B cell (primary cell): ENCODE results near the gene NPHS1. TPM values are rescaled to one million over a fixed set of nuclear protein-coding genes. Genes with fewer than 3 reads are reported as not detected.

ENCODE experiments used
- ATAC-seq: fragments of 200-7000 bp; cut with Tn5 transposase; one replicate; pipeline ENCODE4 v1.10.0; 2021; ENCODE audit warnings: low read depth, mild to moderate bottlenecking, moderate number of reproducible peaks, moderate library complexity
- CTCF ChIA-PET: fragments of 350-600 bp; sonication (Branson Sonifier 250); formaldehyde crosslinking; loops from one replicate; lab custom pipeline; 2021; ENCODE audit warnings: antibody characterized with exemption, inconsistent platforms; lab: Charles Lee
- POLR2A ChIA-PET: fragments of 350-600 bp; sonication (Branson Sonifier 250); formaldehyde crosslinking; loops from one replicate; lab custom pipeline; 2021; ENCODE audit warnings: antibody characterized with exemption; lab: Charles Lee
- DNase-seq: peaks from one replicate; pipeline ENCODE4 v3.0.0; 2013
- H2AFZ ChIP-seq: 2 replicates; pipeline ENCODE4 v1.6.1; 2012; ENCODE audit warnings: mild to moderate bottlenecking, low read depth, low read length; ENCODE audit not compliant: insufficient read depth, poor library complexity, severe bottlenecking
- H3K27ac ChIP-seq, 2 donors: 1 replicate in 1 of 2; 2 replicates in 1 of 2; pipeline ENCODE4 v1.5.1; 2012 to 2013; ENCODE audit warnings: low read length in 2 of 2, mild to moderate bottlenecking in 2 of 2, moderate library complexity in 1 of 2
- H3K27me3 ChIP-seq, 4 experiments: fragments of 200-600 bp in 1 of 4; sonication (generic) in 1 of 4; replicated peaks in 1 of 4; 1 replicate in 2 of 4; 2 replicates in 2 of 4; pipeline versions ENCODE4 v1.6.1 to v1.7.0; 2013 to 2016; ENCODE audit warnings: low read length in 3 of 4, mild to moderate bottlenecking in 2 of 4, mixed read lengths in 1 of 4, moderate library complexity in 1 of 4; ENCODE audit not compliant: insufficient read depth in 4 of 4, control insufficient read depth in 3 of 4; ENCODE audit errors: control extremely low read depth in 1 of 4
- H3K36me3 ChIP-seq, 2 experiments: replicated peaks in 1 of 2; 1 replicate in 1 of 2; 2 replicates in 1 of 2; pipeline versions ENCODE4 v1.6.1 to v1.7.1; 2013; ENCODE audit warnings: low read length in 1 of 2; ENCODE audit not compliant: insufficient read depth in 2 of 2, control insufficient read depth in 1 of 2; ENCODE audit errors: control extremely low read depth in 1 of 2, extremely low read depth in 1 of 2
- H3K4me1 ChIP-seq, 2 donors: fragments of 200-600 bp in 1 of 2; sonication (generic) in 1 of 2; 1 replicate in 1 of 2; 2 replicates in 1 of 2; pipeline versions ENCODE4 v1.5.1 to v1.6.1; 2013 to 2017; ENCODE audit warnings: low read length in 2 of 2; ENCODE audit not compliant: control insufficient read depth in 2 of 2, insufficient read depth in 2 of 2
- H3K4me2 ChIP-seq: replicated peaks from 2 replicates; pipeline ENCODE3; 2012; ENCODE audit warnings: mild to moderate bottlenecking, low read depth, low read length; ENCODE audit not compliant: poor library complexity, severe bottlenecking
- H3K4me3 ChIP-seq, 5 experiments: fragments of 200-600 bp in 1 of 5; sonication (generic) in 1 of 5; 1 replicate in 3 of 5; 2 replicates in 2 of 5; pipeline versions ENCODE4 v1.5.1 to v1.7.0; 2011 to 2016; ENCODE audit warnings: low read length in 4 of 5, mild to moderate bottlenecking in 4 of 5, low read depth in 2 of 5, control low read depth in 1 of 5, moderate library complexity in 1 of 5; ENCODE audit not compliant: insufficient read depth in 1 of 5; ENCODE audit errors: control extremely low read depth in 1 of 5, extremely low read depth in 1 of 5
- H3K79me2 ChIP-seq: fragments of 200-600 bp; sonication (generic); one replicate; pipeline ENCODE4 v1.6.0; 2016; ENCODE audit warnings: low read length; ENCODE audit not compliant: control insufficient read depth, insufficient read depth
- H3K9ac ChIP-seq: fragments of 200-600 bp; sonication (generic); 2 replicates; pipeline ENCODE4 v1.6.1; 2017; ENCODE audit warnings: mild to moderate bottlenecking, low read length, moderate library complexity
- H3K9me3 ChIP-seq, 3 donors: one replicate each; pipeline versions ENCODE4 v1.6.1 to v1.7.1; 2013; ENCODE audit warnings: low read length in 2 of 3; ENCODE audit not compliant: control insufficient read depth in 2 of 3, insufficient read depth in 1 of 3; ENCODE audit errors: control extremely low read depth in 1 of 3
- H4K20me1 ChIP-seq: 2 replicates; pipeline ENCODE4 v1.6.0; 2012; ENCODE audit warnings: mild to moderate bottlenecking, low read length; ENCODE audit not compliant: insufficient read depth, control insufficient read depth, poor library complexity, severe bottlenecking
- H3K27ac Mint-ChIP-seq: one replicate; pipeline ENCODE4 v1.8.0; 2021; ENCODE audit warnings: mixed read lengths
- H3K27me3 Mint-ChIP-seq: one replicate; pipeline ENCODE4 v1.8.0; 2021; ENCODE audit warnings: mixed read lengths
- H3K4me1 Mint-ChIP-seq: one replicate; pipeline ENCODE4 v1.8.0; 2021; ENCODE audit warnings: mixed read lengths
- H3K4me3 Mint-ChIP-seq: one replicate; pipeline ENCODE4 v1.8.0; 2021; ENCODE audit warnings: mixed read lengths
- H3K9me3 Mint-ChIP-seq: one replicate; pipeline ENCODE4 v1.8.0; 2022; ENCODE audit warnings: mixed read lengths; ENCODE audit not compliant: insufficient read depth
- CTCF ChIP-seq: fragments of 200-600 bp; IDR thresholded peaks from one replicate; pipeline ENCODE4 v1.8.0; 2022; ENCODE audit warnings: antibody characterized with exemption, mild to moderate bottlenecking
- EZH2 ChIP-seq: IDR thresholded peaks from 2 replicates; pipeline ENCODE4 v1.6.1; 2012; ENCODE audit warnings: borderline replicate concordance, low read depth, mild to moderate bottlenecking, moderate library complexity, low read length; ENCODE audit not compliant: insufficient read depth, poor library complexity, severe bottlenecking
- WGBS: methylation state at CpG from one replicate; pipeline ENCODE4 v1.1.5; 2013; ENCODE audit warnings: missing lambda C conversion rate; ENCODE audit not compliant: insufficient coverage; 5-methylcytosine and 5-hydroxymethylcytosine counted together
- intact Hi-C: fragments of 100-400 bp; cut with micrococcal nuclease; formaldehyde crosslinking; loops from one replicate; pipeline ENCODE4 v1.10.0; 2022
- polyA plus RNA-seq: library from polyadenylated mRNA; depleted of rRNA; stranded (reverse); fragments of >200 nt; gene quantifications from 2 replicates; pipeline ENCODE4 v1.2.3, GENCODE V29; 2012
- total RNA-seq, 2 donors: library from RNA; stranded (reverse); fragments of 120-200 nt in 1 of 2; gene quantifications; 1 replicate in 1 of 2; 2 replicates in 1 of 2; pipeline versions ENCODE4 v1.2.3 to v1.2.4, GENCODE V29; 2013 to 2022

The NPHS1 gene
- total and polyA plus RNA-seq, 2 donors (not counting 1 experiment from before 2014, with no cell fraction given): not detected

GRCh38 chr19:35790981-35791813 lies 61.1 kb downstream of the NPHS1 start:
- ATAC-seq (no peak), DNase-seq (no peak)
- Histone ChIP-seq H3K79me2 (no peaks in the 10 kb centered on the region), H4K20me1 (no peaks in the 10 kb centered on the region), H3K9me3 (no peaks in the 10 kb centered on the region), H3K27ac (no peak overlapping the region), H3K9ac (no peak overlapping the region), H3K4me3 (no peak overlapping the region), H3K4me1 (no peaks in the 10 kb centered on the region), H3K36me3 (no peaks in the 10 kb centered on the region), H2AFZ (no peak overlapping the region), H3K27me3 (no peaks in the 10 kb centered on the region), H3K4me2 (no peak overlapping the region)
- TF ChIP-seq EZH2 (no peak), CTCF (no peak)
- ChIA-PET POLR2A (no interaction called here), CTCF (no interaction called here)
- Mint-ChIP-seq H3K9me3 (no peaks in the 10 kb centered on the region), H3K4me3 (no peak overlapping the region), H3K27me3 (peaks cover 11% of the 10 kb centered on the region), H3K4me1 (no peaks in the 10 kb centered on the region), H3K27ac (no peak overlapping the region)
- intact Hi-C loops: no loop called here
- 77% methylated on average over 20 of the region's 20 CpGs for WGBS
